ENCODE results near the gene GRID1.

Gene GRID1

GRCh38 chr10:85832988-85833387 lies 533.6 kb downstream of the GRID1 start:
- TF ChIP-seq SUZ12 (IDR thresholded peaks at IDR 0.05; ENCODE audit: extremely low read depth, insufficient read depth, insufficient read length) (no peak), ZNF274 (IDR thresholded peaks at IDR 0.05; ENCODE audit: low read depth, low read length) (no peak), YY1 (IDR thresholded peaks at IDR 0.05; ENCODE audit: insufficient read depth, insufficient read length) (no peak)
- H3K27me3 ChIP-seq (ENCODE audit: insufficient read depth, insufficient read length) = no peaks in the 10 kb centered on the region
- no peak overlapping the region for H3K4me3 ChIP-seq (ENCODE audit: insufficient read length, low read depth)
- 0 out of 2 replicates have a peak, but pooled peaks cover 2% of the 10 kb centered on the region for H3K9me3 ChIP-seq (ENCODE audit: insufficient read depth, low read length)
- H3K36me3 ChIP-seq (ENCODE audit: insufficient read depth, insufficient read length, low read length) = no peaks in the 10 kb centered on the region
- no peak for DNase-seq (ENCODE audit: low read depth, low spot score)
- H3K9ac ChIP-seq (ENCODE audit: insufficient read length, low read depth) = no peak overlapping the region
- no peaks in the 10 kb centered on the region for H3K4me1 ChIP-seq (ENCODE audit: insufficient read depth, insufficient read length)

GRCh38 chr10:85831422-85831821 lies 535.2 kb downstream of the GRID1 start:
- H3K4me3 ChIP-seq (ENCODE audit: insufficient read length, low read depth) = no peak overlapping the region
- DNase-seq (ENCODE audit: low read depth, low spot score) = no peak
- TF ChIP-seq SUZ12 (IDR thresholded peaks at IDR 0.05; ENCODE audit: extremely low read depth, insufficient read depth, insufficient read length) (no peak), ZNF274 (IDR thresholded peaks at IDR 0.05; ENCODE audit: low read depth, low read length) (no peak)
- no peaks in the 10 kb centered on the region for H3K27me3 ChIP-seq (ENCODE audit: insufficient read depth, insufficient read length)
- no peaks in the 10 kb centered on the region for H3K36me3 ChIP-seq (ENCODE audit: insufficient read depth, insufficient read length, low read length)
- H3K9ac ChIP-seq (ENCODE audit: insufficient read length, low read depth) = no peak overlapping the region
- no peaks in the 10 kb centered on the region for H3K9me3 ChIP-seq (ENCODE audit: insufficient read depth, low read length)
- no peaks in the 10 kb centered on the region for H3K4me1 ChIP-seq (ENCODE audit: insufficient read depth, insufficient read length)

- DNase-seq (ENCODE audit: low read depth, low spot score) = no peak
- Histone ChIP-seq H3K27me3 (ENCODE audit: insufficient read depth, insufficient read length) (no peaks in the 10 kb centered on the region), H3K9me3 (ENCODE audit: insufficient read depth, low read length) (no peaks in the 10 kb centered on the region), H3K36me3 (ENCODE audit: insufficient read depth, insufficient read length, low read length) (no peaks in the 10 kb centered on the region), H3K4me3 (ENCODE audit: insufficient read length, low read depth) (no peak overlapping the region), H3K9ac (ENCODE audit: insufficient read length, low read depth) (no peak overlapping the region), H3K4me1 (ENCODE audit: insufficient read depth, insufficient read length) (no peaks in the 10 kb centered on the region)
- TF ChIP-seq YY1 (IDR thresholded peaks at IDR 0.05; ENCODE audit: insufficient read depth, insufficient read length) (no peak), ZNF274 (IDR thresholded peaks at IDR 0.05; ENCODE audit: low read depth, low read length) (no peak), SUZ12 (IDR thresholded peaks at IDR 0.05; ENCODE audit: extremely low read depth, insufficient read depth, insufficient read length) (no peak)
Observed at GRCh38 chr10:85826377-85826776, 540.2 kb downstream of the GRID1 start.

- no peaks in the 10 kb centered on the region for H3K36me3 ChIP-seq (ENCODE audit: insufficient read depth, insufficient read length, low read length)
- no peaks in the 10 kb centered on the region for H3K9me3 ChIP-seq (ENCODE audit: insufficient read depth, low read length)
- no peaks in the 10 kb centered on the region for H3K27me3 ChIP-seq (ENCODE audit: insufficient read depth, insufficient read length)
- TF ChIP-seq SUZ12 (IDR thresholded peaks at IDR 0.05; ENCODE audit: extremely low read depth, insufficient read depth, insufficient read length) (no peak), ZNF274 (IDR thresholded peaks at IDR 0.05; ENCODE audit: low read depth, low read length) (no peak), YY1 (IDR thresholded peaks at IDR 0.05; ENCODE audit: insufficient read depth, insufficient read length) (no peak)
- DNase-seq (ENCODE audit: low read depth, low spot score) = no peak
- H3K4me3 ChIP-seq (ENCODE audit: insufficient read length, low read depth) = no peak overlapping the region
- H3K9ac ChIP-seq (ENCODE audit: insufficient read length, low read depth) = no peak overlapping the region
- H3K4me1 ChIP-seq (ENCODE audit: insufficient read depth, insufficient read length) = no peaks in the 10 kb centered on the region
Observed at GRCh38 chr10:85811405-85811804, 555.2 kb downstream of the GRID1 start.

- no peak for DNase-seq (ENCODE audit: low read depth, low spot score)
- H3K36me3 ChIP-seq (ENCODE audit: insufficient read depth, insufficient read length, low read length) = no peaks in the 10 kb centered on the region
- TF ChIP-seq SUZ12 (IDR thresholded peaks at IDR 0.05; ENCODE audit: extremely low read depth, insufficient read depth, insufficient read length) = no peak
- no peak for TF ChIP-seq YY1 (IDR thresholded peaks at IDR 0.05; ENCODE audit: insufficient read depth, insufficient read length)
- TF ChIP-seq ZNF274 (IDR thresholded peaks at IDR 0.05; ENCODE audit: low read depth, low read length) = no peak
Observed at GRCh38 chr10:85810674-85811073, 555.9 kb downstream of the GRID1 start.

GRCh38 chr10:85795460-85795859 lies 571.1 kb downstream of the GRID1 start:
- Histone ChIP-seq H3K27me3 (ENCODE audit: insufficient read depth, insufficient read length) (no peaks in the 10 kb centered on the region), H3K4me1 (ENCODE audit: insufficient read depth, insufficient read length) (no peaks in the 10 kb centered on the region), H3K9me3 (ENCODE audit: insufficient read depth, low read length) (no peaks in the 10 kb centered on the region), H3K36me3 (ENCODE audit: insufficient read depth, insufficient read length, low read length) (no peaks in the 10 kb centered on the region), H3K4me3 (ENCODE audit: insufficient read length, low read depth) (no peak overlapping the region), H3K9ac (ENCODE audit: insufficient read length, low read depth) (no peak overlapping the region)
- no peak for DNase-seq (ENCODE audit: low read depth, low spot score)
- no peak for TF ChIP-seq ZNF274 (IDR thresholded peaks at IDR 0.05; ENCODE audit: low read depth, low read length)
- no peak for TF ChIP-seq SUZ12 (IDR thresholded peaks at IDR 0.05; ENCODE audit: extremely low read depth, insufficient read depth, insufficient read length)
- TF ChIP-seq YY1 (IDR thresholded peaks at IDR 0.05; ENCODE audit: insufficient read depth, insufficient read length) = no peak

More at GRCh38 chr10:85810674-85811073, 555.9 kb downstream of the GRID1 start:
- no peaks in the 10 kb centered on the region for H3K9me3 ChIP-seq (ENCODE audit: insufficient read depth, low read length)
- H3K4me3 ChIP-seq (ENCODE audit: insufficient read length, low read depth) = no peak overlapping the region
- no peak overlapping the region for H3K9ac ChIP-seq (ENCODE audit: insufficient read length, low read depth)
- no peaks in the 10 kb centered on the region for H3K27me3 ChIP-seq (ENCODE audit: insufficient read depth, insufficient read length)
- H3K4me1 ChIP-seq (ENCODE audit: insufficient read depth, insufficient read length) = no peaks in the 10 kb centered on the region

GRCh38 chr10:85794553-85794952 lies 572.0 kb downstream of the GRID1 start:
- Histone ChIP-seq H3K27me3 (ENCODE audit: insufficient read depth, insufficient read length) (no peaks in the 10 kb centered on the region), H3K9me3 (ENCODE audit: insufficient read depth, low read length) (no peaks in the 10 kb centered on the region), H3K9ac (ENCODE audit: insufficient read length, low read depth) (no peak overlapping the region), H3K4me1 (ENCODE audit: insufficient read depth, insufficient read length) (no peaks in the 10 kb centered on the region), H3K36me3 (ENCODE audit: insufficient read depth, insufficient read length, low read length) (no peaks in the 10 kb centered on the region), H3K4me3 (ENCODE audit: insufficient read length, low read depth) (no peak overlapping the region)
- no peak for TF ChIP-seq SUZ12 (IDR thresholded peaks at IDR 0.05; ENCODE audit: extremely low read depth, insufficient read depth, insufficient read length)
- TF ChIP-seq ZNF274 (IDR thresholded peaks at IDR 0.05; ENCODE audit: low read depth, low read length) = no peak
- no peak for TF ChIP-seq YY1 (IDR thresholded peaks at IDR 0.05; ENCODE audit: insufficient read depth, insufficient read length)
- no peak for DNase-seq (ENCODE audit: low read depth, low spot score)

- Histone ChIP-seq H3K9ac (ENCODE audit: insufficient read length, low read depth) (no peak overlapping the region), H3K36me3 (ENCODE audit: insufficient read depth, insufficient read length, low read length) (no peaks in the 10 kb centered on the region), H3K27me3 (ENCODE audit: insufficient read depth, insufficient read length) (no peaks in the 10 kb centered on the region), H3K4me1 (ENCODE audit: insufficient read depth, insufficient read length) (no peaks in the 10 kb centered on the region), H3K9me3 (ENCODE audit: insufficient read depth, low read length) (no peaks in the 10 kb centered on the region), H3K4me3 (ENCODE audit: insufficient read length, low read depth) (no peak overlapping the region)
- TF ChIP-seq YY1 (IDR thresholded peaks at IDR 0.05; ENCODE audit: insufficient read depth, insufficient read length) (no peak), ZNF274 (IDR thresholded peaks at IDR 0.05; ENCODE audit: low read depth, low read length) (no peak), SUZ12 (IDR thresholded peaks at IDR 0.05; ENCODE audit: extremely low read depth, insufficient read depth, insufficient read length) (no peak)
- DNase-seq (ENCODE audit: low read depth, low spot score) = no peak
Observed at GRCh38 chr10:85792533-85792858, 574.1 kb downstream of the GRID1 start.
